PFSK-1 (cell line): Measurements from ENCODE around the gene MITD1.

Experiments used
- FOXP2 ChIP-seq: optimal IDR thresholded peaks from 2 replicates; pipeline ENCODE3; 2011; ENCODE audit warnings: borderline replicate concordance, control low read depth, inconsistent platforms; ENCODE audit not compliant: insufficient read depth; ENCODE audit errors: extremely low read length, extremely low read depth
- POLR2AphosphoS5 ChIP-seq: IDR thresholded peaks from 2 replicates; pipeline ENCODE4 v1.6.1; 2012; ENCODE audit warnings: low read depth, mild to moderate bottlenecking, control low read depth, low read length, moderate library complexity
- SIN3A ChIP-seq: IDR thresholded peaks from 2 replicates; pipeline ENCODE4 v1.6.1; 2012; ENCODE audit warnings: mild to moderate bottlenecking, low read length, moderate library complexity, borderline replicate concordance; ENCODE audit not compliant: insufficient read depth
- TAF1 ChIP-seq: IDR thresholded peaks from 2 replicates; pipeline ENCODE4 v1.6.1; 2012; ENCODE audit warnings: low read length, control low read depth, borderline replicate concordance; ENCODE audit not compliant: insufficient read depth
- TF ChIP-seq, protein P1 (sequence below), 2 experiments: IDR thresholded peaks; 2 replicates each; pipeline versions ENCODE4 v1.6.1 to v1.8.0; 2011 to 2012; ENCODE audit warnings: low read depth in 2 of 2, low read length in 2 of 2, control low read depth in 1 of 2, inconsistent platforms in 1 of 2, mild to moderate bottlenecking in 1 of 2, moderate library complexity in 1 of 2; ENCODE audit not compliant: insufficient read depth in 1 of 2

MITD1 gene

DNA sequence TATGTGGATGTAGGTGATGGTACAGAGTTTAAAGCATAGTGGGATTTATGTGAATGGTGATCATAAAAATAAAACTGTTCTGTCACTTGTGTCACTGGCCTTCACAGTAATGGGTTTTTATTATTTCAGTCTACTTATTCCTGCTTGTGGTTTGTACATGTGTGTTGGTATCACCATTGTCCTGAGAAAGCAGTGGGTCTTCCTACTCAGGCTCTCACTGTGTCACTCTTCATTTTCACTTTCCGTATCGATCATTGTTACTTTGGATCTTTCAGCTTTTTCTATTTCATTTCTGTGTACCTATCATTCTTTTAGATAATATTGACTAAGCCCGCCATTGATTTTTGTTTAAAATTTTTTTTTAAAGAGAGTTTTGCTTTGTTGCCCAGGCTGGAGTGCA is 7.5 kb upstream of the MITD1 start:
- TF ChIP-seq, protein P1, sequence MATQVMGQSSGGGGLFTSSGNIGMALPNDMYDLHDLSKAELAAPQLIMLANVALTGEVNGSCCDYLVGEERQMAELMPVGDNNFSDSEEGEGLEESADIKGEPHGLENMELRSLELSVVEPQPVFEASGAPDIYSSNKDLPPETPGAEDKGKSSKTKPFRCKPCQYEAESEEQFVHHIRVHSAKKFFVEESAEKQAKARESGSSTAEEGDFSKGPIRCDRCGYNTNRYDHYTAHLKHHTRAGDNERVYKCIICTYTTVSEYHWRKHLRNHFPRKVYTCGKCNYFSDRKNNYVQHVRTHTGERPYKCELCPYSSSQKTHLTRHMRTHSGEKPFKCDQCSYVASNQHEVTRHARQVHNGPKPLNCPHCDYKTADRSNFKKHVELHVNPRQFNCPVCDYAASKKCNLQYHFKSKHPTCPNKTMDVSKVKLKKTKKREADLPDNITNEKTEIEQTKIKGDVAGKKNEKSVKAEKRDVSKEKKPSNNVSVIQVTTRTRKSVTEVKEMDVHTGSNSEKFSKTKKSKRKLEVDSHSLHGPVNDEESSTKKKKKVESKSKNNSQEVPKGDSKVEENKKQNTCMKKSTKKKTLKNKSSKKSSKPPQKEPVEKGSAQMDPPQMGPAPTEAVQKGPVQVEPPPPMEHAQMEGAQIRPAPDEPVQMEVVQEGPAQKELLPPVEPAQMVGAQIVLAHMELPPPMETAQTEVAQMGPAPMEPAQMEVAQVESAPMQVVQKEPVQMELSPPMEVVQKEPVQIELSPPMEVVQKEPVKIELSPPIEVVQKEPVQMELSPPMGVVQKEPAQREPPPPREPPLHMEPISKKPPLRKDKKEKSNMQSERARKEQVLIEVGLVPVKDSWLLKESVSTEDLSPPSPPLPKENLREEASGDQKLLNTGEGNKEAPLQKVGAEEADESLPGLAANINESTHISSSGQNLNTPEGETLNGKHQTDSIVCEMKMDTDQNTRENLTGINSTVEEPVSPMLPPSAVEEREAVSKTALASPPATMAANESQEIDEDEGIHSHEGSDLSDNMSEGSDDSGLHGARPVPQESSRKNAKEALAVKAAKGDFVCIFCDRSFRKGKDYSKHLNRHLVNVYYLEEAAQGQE (IDR thresholded peaks at IDR 0.05; ENCODE audit: insufficient read depth in 1 of 2, low read depth in 2 of 2, low read length in 2 of 2), result no peak
- no peak for TF ChIP-seq FOXP2
- TF ChIP-seq SIN3A, result no peak
- TF ChIP-seq POLR2AphosphoS5, result no peak
- TF ChIP-seq TAF1, result no peak

DNA sequence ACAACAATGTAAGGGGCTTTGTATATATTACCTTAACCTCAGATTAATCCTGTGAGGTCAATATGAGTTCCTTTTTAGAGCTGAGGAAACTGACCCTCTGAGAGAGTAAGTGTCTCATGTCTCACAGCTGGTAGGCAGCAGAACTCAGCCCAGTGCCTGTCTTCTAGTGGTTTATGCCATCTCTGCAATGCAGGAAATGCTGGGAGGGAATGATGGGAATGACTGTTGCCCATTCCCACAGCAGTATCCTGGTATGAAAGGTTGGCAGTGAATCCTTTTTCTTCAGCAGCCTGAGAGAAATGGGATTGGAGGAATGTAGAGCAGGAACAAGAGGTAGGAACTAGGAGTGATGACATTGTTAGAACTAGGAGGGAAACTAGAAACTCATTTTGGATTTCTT is 6.2 kb upstream of the MITD1 start:
- TF ChIP-seq POLR2AphosphoS5 (no peak), TAF1 (no peak), SIN3A (no peak), FOXP2 (no peak)
- TF ChIP-seq, protein P1 (IDR thresholded peaks at IDR 0.05; ENCODE audit: insufficient read depth in 1 of 2, low read depth in 2 of 2, low read length in 2 of 2), result no peak

DNA sequence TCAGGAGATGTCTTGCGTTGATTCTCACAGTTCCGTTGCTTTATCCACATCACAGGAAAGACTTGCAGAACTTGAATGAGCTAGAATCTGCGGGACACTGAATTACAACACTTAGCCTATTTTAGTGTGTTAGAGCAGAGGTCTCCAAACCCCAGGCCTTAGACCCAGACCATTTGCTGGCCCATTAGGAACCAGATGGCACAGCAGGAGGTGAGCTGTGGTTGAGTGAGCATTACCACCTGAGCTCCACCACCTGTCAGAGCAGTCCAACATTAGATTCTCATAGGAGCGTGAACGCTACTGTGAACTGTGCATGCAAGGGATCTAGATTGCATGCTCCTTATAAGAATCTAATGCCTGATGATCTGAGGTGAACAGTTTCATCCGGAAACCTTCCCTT is 4.0 kb upstream of the MITD1 start:
- no peak for TF ChIP-seq POLR2AphosphoS5
- TF ChIP-seq, protein P1 (IDR thresholded peaks at IDR 0.05; ENCODE audit: insufficient read depth in 1 of 2, low read depth in 2 of 2, low read length in 2 of 2), result no peak
- no peak for TF ChIP-seq TAF1
- no peak for TF ChIP-seq FOXP2
- no peak for TF ChIP-seq SIN3A

DNA sequence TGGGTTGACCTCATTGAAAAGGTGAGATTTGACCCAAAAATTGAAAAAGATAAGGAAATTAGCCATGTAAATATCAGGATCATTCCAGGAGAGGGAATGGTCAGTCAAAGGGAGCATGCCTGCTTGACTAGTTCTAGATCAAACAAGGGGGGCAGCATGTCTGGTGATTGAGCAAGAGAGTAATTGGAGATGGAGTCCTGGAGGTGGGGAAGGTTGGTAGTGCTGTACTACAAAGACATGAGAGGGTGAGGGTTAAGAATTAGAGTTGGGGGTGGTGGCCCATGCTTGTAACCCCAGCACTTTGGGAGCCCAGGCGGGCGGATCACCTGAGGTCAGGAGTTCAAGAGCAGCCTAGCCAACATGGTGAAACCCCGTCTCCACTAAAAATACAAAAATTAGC is 2.2 kb upstream of the MITD1 start:
- TF ChIP-seq SIN3A (no peak), TAF1 (no peak), FOXP2 (no peak), POLR2AphosphoS5 (no peak)
- TF ChIP-seq, protein P1 (IDR thresholded peaks at IDR 0.05; ENCODE audit: insufficient read depth in 1 of 2, low read depth in 2 of 2, low read length in 2 of 2), result no peak

DNA sequence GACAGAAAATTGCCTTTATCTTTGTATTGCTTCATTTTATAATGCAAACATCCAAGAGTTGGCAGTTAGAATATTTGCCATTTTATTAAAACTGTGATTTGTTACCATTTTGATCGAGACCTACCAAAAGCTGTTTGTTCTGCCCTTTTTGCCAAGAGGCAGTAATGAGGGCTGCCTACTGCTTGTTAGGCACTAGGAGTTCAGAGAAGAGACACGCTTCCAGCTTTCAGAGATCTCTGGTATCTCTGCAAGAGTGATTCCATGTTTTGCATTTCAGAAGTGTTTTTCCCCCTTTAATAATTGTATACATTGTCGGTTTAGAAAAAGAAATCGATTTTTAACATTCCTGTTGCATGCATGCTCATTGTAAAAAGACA is 754 bp upstream of the MITD1 start:
- no peak for TF ChIP-seq SIN3A
- TF ChIP-seq, protein P1 (IDR thresholded peaks at IDR 0.05; ENCODE audit: insufficient read depth in 1 of 2, low read depth in 2 of 2, low read length in 2 of 2), result no peak
- TF ChIP-seq FOXP2, result no peak
- TF ChIP-seq POLR2AphosphoS5, result no peak
- no peak for TF ChIP-seq TAF1
